ENCODE measurements around the gene CUBN.
A peak's percentile ranks its signal among the peaks of the same experiment; 100 is the strongest.

The CUBN gene

GRCh38 chr10:17166699-17167098, 37.1 kb upstream of the CUBN start:
- TF ChIP-seq SPI1 (IDR thresholded peaks at IDR 0.05; ENCODE audit: borderline replicate concordance, low read depth) (no peak), GABPA (IDR thresholded peaks at IDR 0.05; ENCODE audit: low read depth) (no peak), POLR2AphosphoS5 (IDR thresholded peaks at IDR 0.05; ENCODE audit: low read depth) (no peak), CTCF (IDR thresholded peaks at IDR 0.05; ENCODE audit: insufficient read depth, low read length) (no peak), REST (IDR thresholded peaks at IDR 0.05; ENCODE audit: insufficient replicate concordance, low read depth) (no peak)
- Histone ChIP-seq H3K27ac (replicated peaks) (no peak overlapping the region), H3K27me3 (ENCODE audit: insufficient read depth, poor library complexity, severe bottlenecking) (no peaks in the 10 kb centered on the region), H3K4me3 (replicated peaks; ENCODE audit: insufficient read depth, low read length) (no peak overlapping the region)
- no peak for DNase-seq (ENCODE audit: low read depth in 1 of 2, low spot score in 1 of 2)

- Histone ChIP-seq H3K27ac (replicated peaks) (no peak overlapping the region), H3K4me3 (replicated peaks; ENCODE audit: insufficient read depth, low read length) (no peak overlapping the region), H3K27me3 (ENCODE audit: insufficient read depth, poor library complexity, severe bottlenecking) (no peaks in the 10 kb centered on the region)
- no peak for DNase-seq (ENCODE audit: low read depth in 1 of 2, low spot score in 1 of 2)
- no peak for TF ChIP-seq GABPA (IDR thresholded peaks at IDR 0.05; ENCODE audit: low read depth)
- no peak for TF ChIP-seq REST (IDR thresholded peaks at IDR 0.05; ENCODE audit: insufficient replicate concordance, low read depth)
- no peak for TF ChIP-seq POLR2AphosphoS5 (IDR thresholded peaks at IDR 0.05; ENCODE audit: low read depth)
- no peak for TF ChIP-seq SPI1 (IDR thresholded peaks at IDR 0.05; ENCODE audit: borderline replicate concordance, low read depth)
- no peak for TF ChIP-seq CTCF (IDR thresholded peaks at IDR 0.05; ENCODE audit: insufficient read depth, low read length)
These were observed 33.2 kb upstream of the CUBN start for GRCh38 chr10:17162828-17163227.

- H3K27ac ChIP-seq (replicated peaks) = no peak overlapping the region
- peak in 1 of 2 experiments; percentile 2 for DNase-seq (ENCODE audit: low read depth in 1 of 2, low spot score in 1 of 2)
- TF ChIP-seq SPI1 (IDR thresholded peaks at IDR 0.05; ENCODE audit: borderline replicate concordance, low read depth) (no peak), REST (IDR thresholded peaks at IDR 0.05; ENCODE audit: insufficient replicate concordance, low read depth) (no peak), CTCF (IDR thresholded peaks at IDR 0.05; ENCODE audit: insufficient read depth, low read length) (no peak), GABPA (IDR thresholded peaks at IDR 0.05; ENCODE audit: low read depth) (no peak), POLR2AphosphoS5 (IDR thresholded peaks at IDR 0.05; ENCODE audit: low read depth) (no peak)
- no peak overlapping the region for H3K4me3 ChIP-seq (replicated peaks; ENCODE audit: insufficient read depth, low read length)
- H3K27me3 ChIP-seq (ENCODE audit: insufficient read depth, poor library complexity, severe bottlenecking) = no peaks in the 10 kb centered on the region
These were observed 32.2 kb upstream of the CUBN start for GRCh38 chr10:17161775-17162174.
